ENCODE measurements around the gene PARVA.

DNA sequence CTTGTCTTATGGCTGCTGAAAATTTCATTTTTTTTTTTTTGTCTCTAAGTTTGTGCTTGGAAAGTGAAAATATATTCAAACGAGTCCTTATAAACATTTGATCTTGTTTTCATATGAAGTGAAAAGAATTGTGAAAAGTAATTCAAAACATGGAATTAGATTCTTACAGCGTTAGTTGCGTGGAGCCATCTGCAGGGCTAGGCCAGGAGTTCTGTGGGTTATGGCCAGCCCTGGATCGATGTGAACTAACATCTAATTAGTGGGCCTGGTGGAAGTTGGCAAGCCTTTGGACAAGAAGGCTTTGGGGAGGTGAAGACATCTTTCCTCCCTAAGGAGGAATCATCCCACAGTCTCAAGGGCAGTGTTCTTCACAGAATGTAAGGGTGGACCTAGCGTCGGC lies 37.2 kb downstream of the PARVA start:
- TF ChIP-seq, protein P1, sequence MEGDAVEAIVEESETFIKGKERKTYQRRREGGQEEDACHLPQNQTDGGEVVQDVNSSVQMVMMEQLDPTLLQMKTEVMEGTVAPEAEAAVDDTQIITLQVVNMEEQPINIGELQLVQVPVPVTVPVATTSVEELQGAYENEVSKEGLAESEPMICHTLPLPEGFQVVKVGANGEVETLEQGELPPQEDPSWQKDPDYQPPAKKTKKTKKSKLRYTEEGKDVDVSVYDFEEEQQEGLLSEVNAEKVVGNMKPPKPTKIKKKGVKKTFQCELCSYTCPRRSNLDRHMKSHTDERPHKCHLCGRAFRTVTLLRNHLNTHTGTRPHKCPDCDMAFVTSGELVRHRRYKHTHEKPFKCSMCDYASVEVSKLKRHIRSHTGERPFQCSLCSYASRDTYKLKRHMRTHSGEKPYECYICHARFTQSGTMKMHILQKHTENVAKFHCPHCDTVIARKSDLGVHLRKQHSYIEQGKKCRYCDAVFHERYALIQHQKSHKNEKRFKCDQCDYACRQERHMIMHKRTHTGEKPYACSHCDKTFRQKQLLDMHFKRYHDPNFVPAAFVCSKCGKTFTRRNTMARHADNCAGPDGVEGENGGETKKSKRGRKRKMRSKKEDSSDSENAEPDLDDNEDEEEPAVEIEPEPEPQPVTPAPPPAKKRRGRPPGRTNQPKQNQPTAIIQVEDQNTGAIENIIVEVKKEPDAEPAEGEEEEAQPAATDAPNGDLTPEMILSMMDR (IDR thresholded peaks at IDR 0.05) = no peak
- TF ChIP-seq POLR2A (IDR thresholded peaks at IDR 0.05; ENCODE audit: low read length) (no peak), HDAC2 (IDR thresholded peaks at IDR 0.05) (no peak), RAD21 (conservative IDR thresholded peaks at IDR 0.05 in 1 of 2, IDR thresholded peaks at IDR 0.05 in 1 of 2) (no peak), MAFK (IDR thresholded peaks at IDR 0.05; ENCODE audit: partially characterized antibody) (no peak), SMC3 (IDR thresholded peaks at IDR 0.05) (no peak), RARB (CRISPR knock-in tag; IDR thresholded peaks at IDR 0.05) (no peak), RFX5 (IDR thresholded peaks at IDR 0.05) (no peak)
- TF ChIP-seq, protein P2, sequence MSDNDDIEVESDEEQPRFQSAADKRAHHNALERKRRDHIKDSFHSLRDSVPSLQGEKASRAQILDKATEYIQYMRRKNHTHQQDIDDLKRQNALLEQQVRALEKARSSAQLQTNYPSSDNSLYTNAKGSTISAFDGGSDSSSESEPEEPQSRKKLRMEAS (IDR thresholded peaks at IDR 0.05) = no peak
- TF ChIP-seq, protein P3, sequence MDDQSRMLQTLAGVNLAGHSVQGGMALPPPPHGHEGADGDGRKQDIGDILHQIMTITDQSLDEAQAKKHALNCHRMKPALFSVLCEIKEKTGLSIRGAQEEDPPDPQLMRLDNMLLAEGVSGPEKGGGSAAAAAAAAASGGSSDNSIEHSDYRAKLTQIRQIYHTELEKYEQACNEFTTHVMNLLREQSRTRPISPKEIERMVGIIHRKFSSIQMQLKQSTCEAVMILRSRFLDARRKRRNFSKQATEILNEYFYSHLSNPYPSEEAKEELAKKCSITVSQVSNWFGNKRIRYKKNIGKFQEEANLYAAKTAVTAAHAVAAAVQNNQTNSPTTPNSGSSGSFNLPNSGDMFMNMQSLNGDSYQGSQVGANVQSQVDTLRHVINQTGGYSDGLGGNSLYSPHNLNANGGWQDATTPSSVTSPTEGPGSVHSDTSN (IDR thresholded peaks at IDR 0.05) = no peak

Measured in A549 (cell line).